Bronchial epithelial cell (primary cell): Measurements from ENCODE around the gene CSAD. TPM values are rescaled to one million over a fixed set of nuclear protein-coding genes. Genes with fewer than 3 reads are reported as not detected.
"Not testable (repeated sequence)": the region's sequence is repeated elsewhere in the genome, so short reads cannot be mapped to it uniquely, and the experiment has no call there.

Source experiments
- DNase-seq: peaks from one replicate; pipeline ENCODE4 v3.0.0-alpha.2; 2010; ENCODE audit warnings: low read depth
- FAIRE-seq: peaks from 2 replicates; lab custom pipeline; 2011; peaks lifted over from hg19 to GRCh38; lab: Jason Lieb, UNC
- H3K27me3 ChIP-seq: 2 replicates; pipeline ENCODE4 v1.5.1; 2011; ENCODE audit warnings: low read length; ENCODE audit not compliant: control insufficient read depth, insufficient read depth
- H3K36me3 ChIP-seq: 2 replicates; pipeline ENCODE4 v1.5.1; 2011; ENCODE audit warnings: low read length; ENCODE audit not compliant: control insufficient read depth, insufficient read depth
- H3K4me3 ChIP-seq: 2 replicates; pipeline ENCODE4 v1.5.1; 2011; ENCODE audit warnings: mild to moderate bottlenecking, low read depth, low read length, control low read depth
- total RNA-seq: library from RNA; depleted of rRNA; stranded (reverse); fragments of >200 nt; gene quantifications from 2 replicates; pipeline ENCODE4 v1.2.1, GENCODE V29; 2014
- TF ChIP-seq, protein P1 (sequence below): IDR thresholded peaks from 2 replicates; pipeline ENCODE4 v1.5.1; 2011; ENCODE audit warnings: mild to moderate bottlenecking, moderate library complexity, low read length, control low read depth, inconsistent platforms; ENCODE audit not compliant: insufficient read depth, severe bottlenecking

CSAD gene
- total RNA-seq, 1 donor from 2014 or later = 6.6 TPM

DNA sequence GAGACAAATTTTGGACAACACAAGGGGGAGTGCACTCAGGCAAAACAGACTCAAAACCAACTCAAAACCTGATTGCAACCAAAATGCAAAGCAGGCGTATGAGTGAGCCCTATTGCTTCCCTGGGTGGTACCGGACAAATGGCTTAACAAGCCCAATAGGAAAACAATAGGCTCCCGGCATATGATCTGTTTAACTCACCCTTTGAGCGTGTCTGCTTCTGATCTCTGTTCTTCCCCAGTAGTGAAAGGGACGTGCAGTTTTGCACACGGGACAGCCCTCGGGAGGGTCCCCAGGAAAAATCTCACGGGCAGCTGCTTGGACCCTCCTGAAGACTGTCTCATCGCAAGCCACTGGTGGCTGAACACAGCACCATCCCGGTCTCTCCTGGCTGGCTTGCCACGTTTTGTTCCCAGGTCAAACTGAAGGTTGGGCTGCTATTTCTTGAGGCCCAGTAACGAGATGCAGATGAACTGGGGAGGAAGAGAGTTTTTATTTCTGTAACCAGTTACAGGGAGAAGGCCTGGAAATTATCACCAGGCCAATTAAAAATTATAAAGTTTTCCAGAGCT, 67.5 kb downstream of the CSAD start:
- no peak overlapping the region for H3K4me3 ChIP-seq
- FAIRE-seq (no peak), DNase-seq (no peak)
- TF ChIP-seq, protein P1, sequence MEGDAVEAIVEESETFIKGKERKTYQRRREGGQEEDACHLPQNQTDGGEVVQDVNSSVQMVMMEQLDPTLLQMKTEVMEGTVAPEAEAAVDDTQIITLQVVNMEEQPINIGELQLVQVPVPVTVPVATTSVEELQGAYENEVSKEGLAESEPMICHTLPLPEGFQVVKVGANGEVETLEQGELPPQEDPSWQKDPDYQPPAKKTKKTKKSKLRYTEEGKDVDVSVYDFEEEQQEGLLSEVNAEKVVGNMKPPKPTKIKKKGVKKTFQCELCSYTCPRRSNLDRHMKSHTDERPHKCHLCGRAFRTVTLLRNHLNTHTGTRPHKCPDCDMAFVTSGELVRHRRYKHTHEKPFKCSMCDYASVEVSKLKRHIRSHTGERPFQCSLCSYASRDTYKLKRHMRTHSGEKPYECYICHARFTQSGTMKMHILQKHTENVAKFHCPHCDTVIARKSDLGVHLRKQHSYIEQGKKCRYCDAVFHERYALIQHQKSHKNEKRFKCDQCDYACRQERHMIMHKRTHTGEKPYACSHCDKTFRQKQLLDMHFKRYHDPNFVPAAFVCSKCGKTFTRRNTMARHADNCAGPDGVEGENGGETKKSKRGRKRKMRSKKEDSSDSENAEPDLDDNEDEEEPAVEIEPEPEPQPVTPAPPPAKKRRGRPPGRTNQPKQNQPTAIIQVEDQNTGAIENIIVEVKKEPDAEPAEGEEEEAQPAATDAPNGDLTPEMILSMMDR = no peak
- H3K27me3 ChIP-seq = no peaks in the 10 kb centered on the region
- no peaks in the 10 kb centered on the region for H3K36me3 ChIP-seq

DNA sequence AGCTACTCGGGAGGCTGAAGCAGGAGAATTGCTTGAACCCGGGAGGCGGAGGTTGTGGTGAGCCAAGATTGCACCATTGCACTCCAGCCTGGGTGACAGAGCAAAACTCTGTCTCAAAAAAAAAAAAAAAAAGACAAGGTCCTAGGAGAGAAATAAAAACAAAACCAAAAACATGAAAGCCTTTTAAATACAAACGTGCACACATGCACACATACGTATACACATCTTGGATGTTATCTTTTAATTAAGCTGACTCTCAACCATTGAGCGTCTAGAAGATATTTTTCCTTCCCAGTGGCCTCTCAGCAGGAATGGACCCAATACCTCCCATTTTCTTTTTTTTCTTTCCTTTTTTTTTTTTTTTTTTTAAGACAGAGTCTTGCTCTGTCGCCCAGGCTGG, 68.3 kb downstream of the CSAD start:
- H3K36me3 ChIP-seq, FAIRE-seq, H3K27me3 ChIP-seq, H3K4me3 ChIP-seq, DNase-seq: not testable (repeated sequence)

Other genes with a start within 250 kb of the CSAD start
- gene KRT18, start 231.8 kb downstream of the CSAD start, total RNA-seq = 387 and 526 TPM in 2 replicates
- 1,485 and 2,183 TPM in 2 replicates for gene EIF4B, start 174.5 kb downstream of the CSAD start, total RNA-seq
- 1.3 and 1.8 TPM in 2 replicates for gene TNS2, start 130.9 kb downstream of the CSAD start, total RNA-seq
- 18.7 and 25.9 TPM in 2 replicates for gene SPRYD3, start 101.5 kb downstream of the CSAD start, total RNA-seq
- gene IGFBP6, start 83.3 kb downstream of the CSAD start, total RNA-seq = 75.5 and 81.6 TPM in 2 replicates
- not detected in 2 replicates for gene SOAT2, start 77.4 kb downstream of the CSAD start, total RNA-seq
- gene ZNF740, start 203 bp downstream of the CSAD start, total RNA-seq = 15.2 and 16.6 TPM in 2 replicates
- 8.4 and 15.7 TPM in 2 replicates for gene ITGB7, start 26.3 kb upstream of the CSAD start, total RNA-seq
- gene RARG, start 51.3 kb upstream of the CSAD start, total RNA-seq = 24.7 and 74.6 TPM in 2 replicates
- gene ESPL1, start 87.4 kb upstream of the CSAD start, total RNA-seq = 0.26 and 1.4 TPM in 2 replicates
- 341 and 429 TPM in 2 replicates for gene PFDN5, start 114.6 kb upstream of the CSAD start, total RNA-seq
- 24.3 and 29.7 TPM in 2 replicates for gene MYG1, start 118.8 kb upstream of the CSAD start, total RNA-seq
- gene AAAS, start 140.7 kb upstream of the CSAD start, total RNA-seq = 28.9 and 31.9 TPM in 2 replicates
- not detected in 2 replicates for gene SP7, start 155.4 kb upstream of the CSAD start, total RNA-seq
- 23.7 and 30.0 TPM in 2 replicates for gene SP1, start 199.3 kb upstream of the CSAD start, total RNA-seq
- not detected in 2 replicates for gene AMHR2, start 242.9 kb upstream of the CSAD start, total RNA-seq